ENCODE results near the gene ATP13A4.

The ATP13A4 gene

GRCh38 chr3:193439423-193439822 is 115.3 kb downstream of the ATP13A4 start:
- H3K36me3 ChIP-seq, result no peaks in the 10 kb centered on the region
- no peak for TF ChIP-seq CTCF (IDR thresholded peaks at IDR 0.05; ENCODE audit: low read depth, low read length)
- no peak overlapping the region for H3K4me3 ChIP-seq (ENCODE audit: low read depth, low read length)
- no peak for DNase-seq
- no peaks in the 10 kb centered on the region for H3K4me1 ChIP-seq
- H3K9me3 ChIP-seq, result no peaks in the 10 kb centered on the region
- H3K27me3 ChIP-seq, result no peaks in the 10 kb centered on the region

GRCh38 chr3:193418576-193419373 is 135.9 kb downstream of the ATP13A4 start:
- no peak for TF ChIP-seq CTCF (IDR thresholded peaks at IDR 0.05; ENCODE audit: low read depth, low read length)
- no peaks in the 10 kb centered on the region for H3K4me1 ChIP-seq
- H3K27me3 ChIP-seq, result no peaks in the 10 kb centered on the region
- H3K4me3 ChIP-seq (ENCODE audit: low read depth, low read length), result no peak overlapping the region
- no peaks in the 10 kb centered on the region for H3K9me3 ChIP-seq
- no peak for DNase-seq
- H3K36me3 ChIP-seq, result no peaks in the 10 kb centered on the region

GRCh38 chr3:193416629-193417028 is 138.1 kb downstream of the ATP13A4 start:
- H3K36me3 ChIP-seq, result no peaks in the 10 kb centered on the region
- TF ChIP-seq CTCF (IDR thresholded peaks at IDR 0.05; ENCODE audit: low read depth, low read length), result no peak
- H3K9me3 ChIP-seq, result no peaks in the 10 kb centered on the region
- no peaks in the 10 kb centered on the region for H3K27me3 ChIP-seq
- DNase-seq, result no peak
- H3K4me3 ChIP-seq (ENCODE audit: low read depth, low read length), result no peak overlapping the region
- H3K4me1 ChIP-seq, result no peaks in the 10 kb centered on the region

- Histone ChIP-seq H3K36me3 (no peaks in the 10 kb centered on the region), H3K27me3 (peaks cover 8% of the 10 kb centered on the region; the same call in 1 of the 2 replicates), H3K9me3 (no peaks in the 10 kb centered on the region), H3K4me1 (no peaks in the 10 kb centered on the region), H3K4me3 (ENCODE audit: low read depth, low read length) (no peak overlapping the region)
- no peak for TF ChIP-seq CTCF (IDR thresholded peaks at IDR 0.05; ENCODE audit: low read depth, low read length)
- DNase-seq, result no peak
Observed at GRCh38 chr3:193407688-193408087, 147.0 kb downstream of the ATP13A4 start.

GRCh38 chr3:193407112-193407511 is 147.6 kb downstream of the ATP13A4 start:
- no peak for TF ChIP-seq CTCF (IDR thresholded peaks at IDR 0.05; ENCODE audit: low read depth, low read length)

GRCh38 chr3:193403307-193403706 is 151.4 kb downstream of the ATP13A4 start:
- no peaks in the 10 kb centered on the region for H3K36me3 ChIP-seq
- H3K4me1 ChIP-seq, result no peaks in the 10 kb centered on the region
- TF ChIP-seq CTCF (IDR thresholded peaks at IDR 0.05; ENCODE audit: low read depth, low read length), result no peak
- H3K27me3 ChIP-seq, result peaks cover 3% of the 10 kb centered on the region; the same call in 1 of the 2 replicates
- H3K4me3 ChIP-seq (ENCODE audit: low read depth, low read length), result no peak overlapping the region
- DNase-seq, result no peak
- no peaks in the 10 kb centered on the region for H3K9me3 ChIP-seq

More at GRCh38 chr3:193407112-193407511, 147.6 kb downstream of the ATP13A4 start:
- H3K27me3 ChIP-seq, result peaks cover 8% of the 10 kb centered on the region; the same call in 1 of the 2 replicates
- DNase-seq, result no peak
- no peaks in the 10 kb centered on the region for H3K4me1 ChIP-seq
- no peaks in the 10 kb centered on the region for H3K36me3 ChIP-seq
- no peak overlapping the region for H3K4me3 ChIP-seq (ENCODE audit: low read depth, low read length)
- H3K9me3 ChIP-seq, result no peaks in the 10 kb centered on the region

Data from BE2C (cell line).